HEK293 (cell line): ENCODE data around the gene FIS1.
A peak's percentile ranks its signal among the peaks of the same experiment; 100 is the strongest.
"Not testable (repeated sequence)": the region's sequence is repeated elsewhere in the genome, so short reads cannot be mapped to it uniquely, and the experiment has no call there.

Source experiments
- CTCF ChIA-PET: fragments of 350-600 bp; formaldehyde crosslinking; extraction: SDS; loops from one replicate; lab custom pipeline; 2021; ENCODE audit warnings: antibody characterized with exemption; lab: Yijun Ruan, JAX
- POLR2A ChIA-PET: fragments of 300-600 bp; formaldehyde crosslinking; extraction: SDS; loops from one replicate; lab custom pipeline; 2020; ENCODE audit warnings: antibody characterized with exemption, inconsistent platforms; lab: Yijun Ruan, JAX
- H3K27ac ChIP-seq: fragments of 200-500 bp; sonication (Bioruptor generic); 2 replicates; pipeline ENCODE4 v1.5.1; 2014; ENCODE audit warnings: low read depth, low read length, control low read depth, inconsistent platforms; ENCODE audit errors: extremely low read depth
- H3K36me3 ChIP-seq, 2 experiments: fragments of 200-500 bp in 1 of 2; sonication (Bioruptor generic) in 1 of 2; 1 replicate in 1 of 2; 2 replicates in 1 of 2; pipeline ENCODE4 v1.5.1; 2014 to 2017; ENCODE audit warnings: inconsistent platforms in 2 of 2, low read length in 2 of 2; ENCODE audit not compliant: control insufficient read depth in 2 of 2, insufficient read depth in 1 of 2
- H3K4me1 ChIP-seq: fragments of 200-500 bp; sonication (Bioruptor generic); 2 replicates; pipeline ENCODE4 v1.5.1; 2014; ENCODE audit warnings: mild to moderate bottlenecking, low read length, inconsistent platforms; ENCODE audit not compliant: control insufficient read depth, insufficient read depth
- H3K4me3 ChIP-seq: 2 replicates; pipeline ENCODE4 v1.5.1; 2011; ENCODE audit warnings: low read depth, mild to moderate bottlenecking, control low read depth, low read length, moderate library complexity
- H3K9me3 ChIP-seq: fragments of 200-500 bp; sonication (Bioruptor generic); 2 replicates; pipeline ENCODE4 v1.5.1; 2014; ENCODE audit warnings: low read depth, low read length, inconsistent platforms; ENCODE audit not compliant: control insufficient read depth, insufficient read depth
- AEBP2 ChIP-seq: fragments of 450-650 bp; formaldehyde crosslinking; IDR thresholded peaks from 2 replicates; pipeline ENCODE4 v1.5.1; 2016; ENCODE audit warnings: missing biosample characterization, missing genetic modification characterization, borderline replicate concordance
- EGR2 ChIP-seq: fragments of 450-650 bp; formaldehyde crosslinking; IDR thresholded peaks from 2 replicates; pipeline ENCODE4 v1.5.1; 2016; ENCODE audit warnings: low read depth, missing biosample characterization, missing genetic modification characterization
- GFI1B ChIP-seq: fragments of 450-650 bp; formaldehyde crosslinking; IDR thresholded peaks from 2 replicates; pipeline ENCODE4 v1.5.1; 2016; ENCODE audit warnings: missing biosample characterization, missing genetic modification characterization
- IKZF3 ChIP-seq: fragments of 450-650 bp; IDR thresholded peaks from 2 replicates; pipeline ENCODE4 v1.5.0; 2018; ENCODE audit warnings: missing biosample characterization, mild to moderate bottlenecking, missing genetic modification characterization, moderate library complexity
- KLF1 ChIP-seq: fragments of 450-650 bp; formaldehyde crosslinking; IDR thresholded peaks from 2 replicates; pipeline ENCODE4 v1.5.1; 2016; ENCODE audit warnings: missing biosample characterization, missing genetic modification characterization
- PRDM1 ChIP-seq: fragments of 450-650 bp; formaldehyde crosslinking; IDR thresholded peaks from 2 replicates; pipeline ENCODE4; 2016; ENCODE audit warnings: missing biosample characterization, missing genetic modification characterization
- PRDM6 ChIP-seq: fragments of 450-650 bp; formaldehyde crosslinking; IDR thresholded peaks from 2 replicates; pipeline ENCODE4 v1.5.1; 2017; ENCODE audit warnings: missing biosample characterization, missing genetic modification characterization
- SALL2 ChIP-seq: fragments of 450-650 bp; formaldehyde crosslinking; IDR thresholded peaks from 2 replicates; pipeline ENCODE4 v1.5.0; 2017; ENCODE audit warnings: missing biosample characterization, mild to moderate bottlenecking, missing genetic modification characterization, borderline replicate concordance
- SCRT1 ChIP-seq: fragments of 450-650 bp; formaldehyde crosslinking; IDR thresholded peaks from 2 replicates; pipeline ENCODE4 v1.5.1; 2016; ENCODE audit warnings: missing biosample characterization, missing genetic modification characterization, borderline replicate concordance
- TRIM28 ChIP-seq: IDR thresholded peaks from 2 replicates; pipeline ENCODE4 v1.6.1; 2011; ENCODE audit warnings: low read length, control low read depth, borderline replicate concordance
- ZBTB48 ChIP-seq: fragments of 450-650 bp; formaldehyde crosslinking; IDR thresholded peaks from 2 replicates; pipeline ENCODE4 v1.5.1; 2016; ENCODE audit warnings: missing biosample characterization, missing genetic modification characterization
- ZNF174 ChIP-seq: fragments of 450-650 bp; formaldehyde crosslinking; IDR thresholded peaks from 2 replicates; pipeline ENCODE4 v1.5.0; 2017; ENCODE audit warnings: missing biosample characterization, mild to moderate bottlenecking, missing genetic modification characterization
- ZNF266 ChIP-seq: fragments of 450-650 bp; formaldehyde crosslinking; IDR thresholded peaks from 2 replicates; pipeline ENCODE4 v1.5.1; 2016; ENCODE audit warnings: missing biosample characterization, missing genetic modification characterization, low read depth
- ZNF354C ChIP-seq: fragments of 450-650 bp; formaldehyde crosslinking; IDR thresholded peaks from 2 replicates; pipeline ENCODE4 v1.5.1; 2016; ENCODE audit warnings: missing biosample characterization, missing genetic modification characterization, low read depth, borderline replicate concordance
- ZNF555 ChIP-seq: fragments of 450-650 bp; formaldehyde crosslinking; conservative IDR thresholded peaks from 2 replicates; pipeline ENCODE4 v1.5.1; 2017; ENCODE audit warnings: missing biosample characterization, mild to moderate bottlenecking, missing genetic modification characterization, inconsistent platforms
- ZNF654 ChIP-seq: fragments of 450-650 bp; formaldehyde crosslinking; IDR thresholded peaks from 2 replicates; pipeline ENCODE4 v1.5.1; 2016; ENCODE audit warnings: low read depth, missing biosample characterization, missing genetic modification characterization
- ZNF704 ChIP-seq: fragments of 450-650 bp; formaldehyde crosslinking; IDR thresholded peaks from 2 replicates; pipeline ENCODE4 v1.5.1; 2016; ENCODE audit warnings: missing biosample characterization, missing genetic modification characterization
- TF ChIP-seq, protein P1 (sequence below): fragments of 450-650 bp; formaldehyde crosslinking; optimal IDR thresholded peaks from 2 replicates; pipeline ENCODE3; 2016; ENCODE audit warnings: missing biosample characterization, mild to moderate bottlenecking, missing genetic modification characterization

The FIS1 gene

GRCh38 chr7:101200862-101201599 lies 43.9 kb downstream of the FIS1 start, which contains the start of gene MOGAT3 (continued):
- TF ChIP-seq, protein P1, sequence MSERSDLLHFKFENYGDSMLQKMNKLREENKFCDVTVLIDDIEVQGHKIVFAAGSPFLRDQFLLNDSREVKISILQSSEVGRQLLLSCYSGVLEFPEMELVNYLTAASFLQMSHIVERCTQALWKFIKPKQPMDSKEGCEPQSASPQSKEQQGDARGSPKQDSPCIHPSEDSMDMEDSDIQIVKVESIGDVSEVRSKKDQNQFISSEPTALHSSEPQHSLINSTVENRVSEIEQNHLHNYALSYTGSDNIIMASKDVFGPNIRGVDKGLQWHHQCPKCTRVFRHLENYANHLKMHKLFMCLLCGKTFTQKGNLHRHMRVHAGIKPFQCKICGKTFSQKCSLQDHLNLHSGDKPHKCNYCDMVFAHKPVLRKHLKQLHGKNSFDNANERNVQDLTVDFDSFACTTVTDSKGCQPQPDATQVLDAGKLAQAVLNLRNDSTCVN (tag by site-specific recombination) = no peak
- TF ChIP-seq GFI1B (tag by site-specific recombination) (no peak), KLF1 (tag by site-specific recombination) (peak; percentile 63; the same call in 1 of the 2 replicates), SALL2 (tag by site-specific recombination) (no peak), TRIM28 (no peak), PRDM6 (tag by site-specific recombination) (no peak), ZNF174 (tag by site-specific recombination) (no peak), SCRT1 (tag by site-specific recombination) (no peak), EGR2 (peak; percentile 66), ZNF555 (tag by site-specific recombination) (no peak), IKZF3 (no peak), AEBP2 (tag by site-specific recombination) (no peak), ZNF266 (no peak), ZBTB48 (tag by site-specific recombination) (no peak), ZNF654 (tag by site-specific recombination) (no peak)

GRCh38 chr7:101200504-101200861 lies 44.4 kb downstream of the FIS1 start:
- POLR2A ChIA-PET = no interaction called here
- TF ChIP-seq PRDM1 (tag by site-specific recombination) (peak; percentile 50; the same call in 1 of the 2 replicates), ZNF704 (tag by site-specific recombination) (no peak), ZNF354C (tag by site-specific recombination) (no peak)

DNA sequence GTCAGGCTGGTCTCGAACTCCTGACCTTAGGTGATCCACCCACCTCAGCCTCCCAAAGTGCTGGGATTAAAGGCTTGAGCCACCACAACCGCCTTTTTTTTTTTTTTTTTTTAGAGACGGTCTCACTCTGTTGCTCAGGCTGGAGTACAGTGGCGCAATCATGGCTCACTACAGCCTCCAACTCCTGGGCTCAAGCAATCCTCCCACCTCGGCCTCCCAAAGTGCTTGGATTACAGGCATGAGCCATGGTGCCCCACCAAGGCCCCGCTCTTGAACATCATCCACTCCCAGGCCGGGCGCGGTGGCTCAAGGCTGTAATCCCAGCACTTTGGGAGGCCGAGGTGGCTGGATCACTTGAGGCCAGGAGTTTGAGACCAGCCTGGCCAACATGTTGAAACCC lies 45.4 kb downstream of the FIS1 start:
- CTCF ChIA-PET = interaction anchor here (0.5 to 1.1 kb wide), 6 partner anchors 10 to 798 kb away, joined by 3 to 4 read pairs (median 3); partner anchors contain the start of genes PLOD3 and ZNHIT1
- POLR2A ChIA-PET, H3K9me3 ChIP-seq: not testable (repeated sequence)

More at GRCh38 chr7:101200504-101200861, 44.4 kb downstream of the FIS1 start:
- Histone ChIP-seq H3K36me3 (no peaks in the 10 kb centered on the region), H3K27ac (no peak overlapping the region), H3K9me3 (no peaks in the 10 kb centered on the region), H3K4me1 (no peaks in the 10 kb centered on the region), H3K4me3 (no peak overlapping the region)
- CTCF ChIA-PET = interaction anchor here (0.6 to 1.2 kb wide), 6 partner anchors 10 to 109 kb away, joined by 3 to 4 read pairs (median 3); partner anchors contain the start of genes PLOD3 and ZNHIT1

More for the DNA sequence above, 45.4 kb downstream of the FIS1 start:
- H3K4me1 ChIP-seq, H3K27ac ChIP-seq, H3K4me3 ChIP-seq, H3K36me3 ChIP-seq: not testable (repeated sequence)
